K562 (cell line): ENCODE measurements around the gene TMEM89. TPM values are rescaled to one million over a fixed set of nuclear protein-coding genes. Genes with fewer than 3 reads are reported as not detected.

Experiments
- ATAC-seq: fragments of 200-7000 bp; cut with Tn5 transposase; 3 replicates; pipeline ENCODE4 v1.9.1; 2020; ENCODE audit warnings: moderate library complexity
- BruUV-seq: library from RNA; stranded (reverse); fragments of 400-500 nt; replicated peaks from 2 replicates; lab custom pipeline; 2021; lab: Mats Ljungman, UMichigan
- CTCF ChIA-PET: fragments of 300-600 bp; formaldehyde crosslinking; extraction: SDS; loops from one replicate; lab custom pipeline; 2021; ENCODE audit warnings: low intra/inter-chr PET ratio; lab: Yijun Ruan, JAX
- POLR2A ChIA-PET: fragments of 300-600, 350-650 bp; sonication (Branson Sonifier 250); formaldehyde crosslinking; extraction: SDS; loops from one replicate; lab custom pipeline; 2021; ENCODE audit warnings: antibody characterized with exemption, inconsistent platforms; lab: Yijun Ruan, JAX
- DNase-seq, 4 experiments: peaks; one replicate each; pipeline versions ENCODE4 v3.0.0 to v3.0.0-alpha.2; 2011 to 2018; ENCODE audit warnings: low spot score in 3 of 4, mixed read lengths in 3 of 4; ENCODE audit errors: extremely low read depth in 1 of 4
- FAIRE-seq: peaks from 2 replicates; lab custom pipeline; 2011; peaks lifted over from hg19 to GRCh38; lab: Jason Lieb, UNC
- H2AFZ ChIP-seq: 2 replicates; pipeline ENCODE4 v1.6.0; 2011; ENCODE audit warnings: low read depth, low read length, control low read depth, inconsistent platforms
- H3K27ac ChIP-seq: fragments of 200-600 bp; 3 replicates; pipeline ENCODE4 v1.8.0; 2011; ENCODE audit warnings: low read depth, mild to moderate bottlenecking, control low read depth, inconsistent platforms, low read length, moderate library complexity, mixed read lengths; ENCODE audit errors: extremely low read depth
- H3K27me3 ChIP-seq, 2 experiments: fragments of 300-600 bp in 1 of 2; 2 replicates in 1 of 2; 3 replicates in 1 of 2; pipeline versions ENCODE4 v1.6.0 to v1.8.0; 2011; ENCODE audit warnings: inconsistent platforms in 2 of 2, low read length in 2 of 2, mild to moderate bottlenecking in 1 of 2, mixed read lengths in 1 of 2, moderate library complexity in 1 of 2; ENCODE audit not compliant: control insufficient read depth in 2 of 2, insufficient read depth in 2 of 2
- H3K36me3 ChIP-seq: fragments of 300-600 bp; 3 replicates; pipeline ENCODE4 v1.8.0; 2011; ENCODE audit warnings: mild to moderate bottlenecking, low read length, inconsistent platforms; ENCODE audit not compliant: control insufficient read depth, insufficient read depth
- H3K4me1 ChIP-seq, 2 experiments: fragments of 200-600 bp in 1 of 2; replicated peaks in 1 of 2; 2 replicates in 1 of 2; 3 replicates in 1 of 2; pipeline versions ENCODE4 v1.5.1 to v1.8.0; 2011; ENCODE audit warnings: inconsistent platforms in 2 of 2, low read length in 2 of 2, mild to moderate bottlenecking in 1 of 2, mixed read lengths in 1 of 2, moderate library complexity in 1 of 2; ENCODE audit not compliant: control insufficient read depth in 2 of 2, insufficient read depth in 2 of 2
- H3K4me2 ChIP-seq: 2 replicates; pipeline ENCODE4 v1.6.1; 2011; ENCODE audit warnings: low read length, control low read depth, inconsistent platforms, mixed read lengths; ENCODE audit not compliant: insufficient read depth
- H3K4me3 ChIP-seq: fragments of 200-600 bp; sonication (generic), shearing (Covaris generic); 2 replicates; pipeline ENCODE4 v1.5.1; 2016; ENCODE audit warnings: control low read depth, inconsistent platforms
- H3K79me2 ChIP-seq: fragments of 200-600 bp; 3 replicates; pipeline ENCODE4 v1.8.0; 2011; ENCODE audit warnings: low read length, inconsistent platforms; ENCODE audit not compliant: control insufficient read depth, insufficient read depth
- H3K9ac ChIP-seq, 2 experiments: 2 replicates each; pipeline versions ENCODE4 v1.6.0 to v1.6.1; 2011; ENCODE audit warnings: low read depth in 2 of 2, low read length in 2 of 2, control low read depth in 1 of 2, inconsistent platforms in 1 of 2, mild to moderate bottlenecking in 1 of 2, mixed read lengths in 1 of 2; ENCODE audit not compliant: insufficient read depth in 1 of 2
- H3K9me1 ChIP-seq: one replicate; pipeline ENCODE4 v1.6.0; 2011; ENCODE audit warnings: inconsistent platforms, mild to moderate bottlenecking, low read length, moderate library complexity; ENCODE audit not compliant: control insufficient read depth, insufficient read depth
- H3K9me3 ChIP-seq: replicated peaks from 2 replicates; pipeline ENCODE4 v1.5.1; 2011; ENCODE audit warnings: low read depth, low read length, inconsistent platforms; ENCODE audit not compliant: control insufficient read depth, insufficient read depth
- H4K20me1 ChIP-seq: replicated peaks from 2 replicates; pipeline ENCODE4 v1.6.1; 2011; ENCODE audit warnings: low read length, inconsistent platforms, mixed read lengths; ENCODE audit not compliant: control insufficient read depth, insufficient read depth
- GATA2 ChIP-seq: sonication (generic); formaldehyde crosslinking; IDR thresholded peaks from 2 replicates; pipeline ENCODE4 v1.4.0; 2020; ENCODE audit warnings: mild to moderate bottlenecking, missing genetic modification reagents
- GTF2A2 ChIP-seq: IDR thresholded peaks from 2 replicates; pipeline ENCODE4 v1.6.1; 2016; ENCODE audit warnings: mild to moderate bottlenecking, missing genetic modification characterization, missing compliant biosample characterization
- POLR2AphosphoS2 ChIP-seq: IDR thresholded peaks from 2 replicates; pipeline ENCODE4 v1.6.1; 2012; ENCODE audit warnings: low read length, improper control_type of control experiment
- PPARD ChIP-seq: fragments of 250-450 bp; sonication (Bioruptor Pico); IDR thresholded peaks from 2 replicates; pipeline ENCODE4 v1.8.0; 2022; ENCODE audit warnings: inconsistent platforms, mild to moderate bottlenecking, moderate library complexity
- PTRF ChIP-seq: fragments of 450-650 bp; IDR thresholded peaks from 2 replicates; pipeline ENCODE4 v1.6.1; 2016; ENCODE audit warnings: mild to moderate bottlenecking, missing genetic modification characterization, missing compliant biosample characterization
- ZNF184 ChIP-seq: sonication (generic); formaldehyde crosslinking; IDR thresholded peaks from 2 replicates; pipeline ENCODE4 v1.5.0; 2020; ENCODE audit warnings: missing genetic modification reagents
- ZNF699 ChIP-seq: fragments of 250-450 bp; sonication (Bioruptor Pico); IDR thresholded peaks from 2 replicates; pipeline ENCODE4 v1.8.0; 2021; ENCODE audit warnings: mild to moderate bottlenecking, moderate library complexity; ENCODE audit not compliant: insufficient replicate concordance
- WGBS: fragments of 100-300 bp; shearing (Covaris generic); methylation state at CpG from one replicate; pipeline ENCODE4 v1.1.6; 2016; ENCODE audit warnings: low coverage, mixed read lengths; ENCODE audit not compliant: insufficient coverage; ENCODE audit errors: missing lambda C conversion rate; 5-methylcytosine and 5-hydroxymethylcytosine counted together
- in situ Hi-C: fragments of 300-500 bp; cut with MboI; formaldehyde crosslinking; loops from 4 replicates; pipeline ENCODE4 v1.15.0; 2018; ENCODE audit warnings: inconsistent platforms, mixed read lengths
- intact Hi-C: fragments of 100-400 bp; cut with micrococcal nuclease; formaldehyde crosslinking; loops from 2 replicates; pipeline ENCODE4 v1.14.2; 2022
- polyA plus RNA-seq, 8 experiments: library from polyadenylated mRNA; depleted of rRNA in 4 of 8; stranded (reverse) in 5 of 8; unstranded in 3 of 8; fragments of >200 nt; fragmentation: Nextera tagmentation in 2 of 8; fragmentation: Illumina TruSeq in 1 of 8; extraction: Ambion mirVana in 2 of 8; extraction: Trizol in 1 of 8; gene quantifications; 2 replicates each; pipeline versions ENCODE4 v1.2.1 to v1.2.3, GENCODE V29; 2011 to 2014; ENCODE audit warnings: inconsistent platforms in 1 of 8, missing spikeins in 1 of 8
- total RNA-seq, 7 experiments: library from RNA; depleted of rRNA in 6 of 7; stranded (reverse); fragments of >200 nt in 6 of 7; fragmentation: Illumina TruSeq in 2 of 7; extraction: Trizol in 2 of 7; gene quantifications; 2 replicates each; pipeline versions ENCODE4 v1.2.1 to v1.2.3, GENCODE V29; 2011 to 2021; ENCODE audit warnings: low replicate concordance in 1 of 7
- TF ChIP-seq, protein P1 (sequence below): IDR thresholded peaks from 2 replicates; pipeline ENCODE4 v1.6.1; 2011; ENCODE audit not compliant: insufficient read length; ENCODE audit errors: extremely low read depth
- TF ChIP-seq, protein P2 (sequence below), 3 experiments: IDR thresholded peaks in 2 of 3; conservative IDR thresholded peaks in 1 of 3; 2 replicates each; pipeline ENCODE4 v1.5.1; 2011 to 2012; ENCODE audit warnings: low read length in 3 of 3, mild to moderate bottlenecking in 3 of 3, control low read depth in 2 of 3, improper control_type of control experiment in 1 of 3, inconsistent platforms in 1 of 3, low read depth in 1 of 3, mixed read lengths in 1 of 3, moderate library complexity in 1 of 3; ENCODE audit not compliant: insufficient read depth in 2 of 3

TMEM89 gene
- total and polyA plus RNA-seq, 9 of the 15 experiments (the other 6 are each of a cell fraction or from before 2014, with no cell fraction given): not detected

DNA sequence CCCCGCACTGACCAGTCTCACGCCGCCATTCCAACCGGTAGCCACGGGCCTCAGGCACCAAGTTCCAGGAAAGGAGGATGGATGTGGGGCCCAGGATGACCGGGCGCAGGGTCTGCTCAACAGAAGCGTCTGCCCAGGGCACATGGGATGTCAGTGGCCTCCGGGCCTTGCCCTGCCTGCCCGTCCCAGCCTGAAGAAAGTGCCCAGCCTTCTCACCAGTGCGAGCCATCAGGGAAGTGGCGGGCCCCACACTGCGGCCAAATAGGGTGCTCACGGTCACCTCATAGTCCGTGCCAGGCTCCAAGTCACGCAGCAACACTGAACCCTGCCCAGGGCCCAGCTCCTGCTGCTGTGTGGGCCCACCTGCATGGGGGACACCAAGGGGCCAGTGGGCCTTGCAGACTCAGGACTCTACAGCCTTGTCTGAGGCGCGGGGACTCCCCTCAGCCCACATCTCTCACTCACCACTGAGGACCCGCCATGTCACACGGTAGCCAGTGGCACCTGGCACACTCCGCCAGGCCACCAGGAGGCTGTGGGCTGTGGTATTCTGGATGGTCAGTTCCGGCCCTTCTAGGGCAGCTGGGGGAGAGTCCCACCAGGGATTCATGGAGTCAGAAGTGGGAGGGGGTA is 29.6 kb downstream of the TMEM89 start (continued):
- TF ChIP-seq ZNF184 (no peak), PPARD (CRISPR knock-in tag) (no peak), ZNF699 (no peak), GTF2A2 (tag) (no peak)
- TF ChIP-seq, protein P1, sequence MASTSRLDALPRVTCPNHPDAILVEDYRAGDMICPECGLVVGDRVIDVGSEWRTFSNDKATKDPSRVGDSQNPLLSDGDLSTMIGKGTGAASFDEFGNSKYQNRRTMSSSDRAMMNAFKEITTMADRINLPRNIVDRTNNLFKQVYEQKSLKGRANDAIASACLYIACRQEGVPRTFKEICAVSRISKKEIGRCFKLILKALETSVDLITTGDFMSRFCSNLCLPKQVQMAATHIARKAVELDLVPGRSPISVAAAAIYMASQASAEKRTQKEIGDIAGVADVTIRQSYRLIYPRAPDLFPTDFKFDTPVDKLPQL: no peak
- TF ChIP-seq, all 486 proteins: peak for 0

DNA sequence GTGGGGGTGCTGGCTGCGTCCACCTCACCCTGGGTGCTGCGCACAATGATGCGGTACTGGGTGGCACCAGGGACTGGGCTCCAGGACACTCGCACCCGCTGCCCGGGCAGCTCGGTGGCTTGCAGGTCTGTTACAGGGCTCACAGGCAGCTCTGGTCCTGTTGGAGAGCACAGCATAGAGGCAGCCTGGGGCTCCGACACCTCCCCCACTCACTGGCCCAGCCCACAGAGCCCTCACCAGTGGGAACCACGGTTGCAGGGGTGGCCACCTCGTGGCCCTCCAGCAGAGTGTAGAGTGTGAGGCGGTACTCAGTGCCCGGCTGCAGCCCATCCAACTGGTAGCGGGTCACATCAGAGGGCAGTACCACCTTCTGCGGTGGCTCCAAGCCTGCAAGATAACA is 30.1 kb downstream of the TMEM89 start:
- H3K27me3 ChIP-seq: peaks cover 0 to 31% of the 10 kb centered on the region in 2 experiments; a peak in 3 of 5 replicates
- no peak overlapping the region for H2AFZ ChIP-seq
- 25% methylated on average over 13 of the region's 14 CpGs for WGBS
- no peak overlapping the region for H3K4me2 ChIP-seq
- CTCF ChIA-PET: no interaction called here
- DNase-seq (peak in 2 of 4 experiments; percentile 28 to 29), FAIRE-seq (no peak), ATAC-seq (0 out of 3 replicates have a peak, but pooled peaks have one; percentile 14)
- peak overlapping the region in 1 of 2 experiments; percentile 45; a peak in 1 of 4 replicates for H3K9ac ChIP-seq
- H3K27ac ChIP-seq: no peak overlapping the region
- in situ Hi-C loops (no loop called here), intact Hi-C loops (no loop called here)
- H3K9me1 ChIP-seq: no peaks in the 10 kb centered on the region
- peaks cover 12 to 45% of the 10 kb centered on the region in 2 experiments; a peak in 4 of 5 replicates for H3K4me1 ChIP-seq
- H3K36me3 ChIP-seq: no peaks in the 10 kb centered on the region
- no peaks in the 10 kb centered on the region; the same call in 1 of the 2 replicates for H4K20me1 ChIP-seq
- H3K79me2 ChIP-seq: no peaks in the 10 kb centered on the region
- TF ChIP-seq PTRF (tag): no peak
- no peak for TF ChIP-seq POLR2AphosphoS2
- no peak for TF ChIP-seq GATA2
- TF ChIP-seq, protein P2, sequence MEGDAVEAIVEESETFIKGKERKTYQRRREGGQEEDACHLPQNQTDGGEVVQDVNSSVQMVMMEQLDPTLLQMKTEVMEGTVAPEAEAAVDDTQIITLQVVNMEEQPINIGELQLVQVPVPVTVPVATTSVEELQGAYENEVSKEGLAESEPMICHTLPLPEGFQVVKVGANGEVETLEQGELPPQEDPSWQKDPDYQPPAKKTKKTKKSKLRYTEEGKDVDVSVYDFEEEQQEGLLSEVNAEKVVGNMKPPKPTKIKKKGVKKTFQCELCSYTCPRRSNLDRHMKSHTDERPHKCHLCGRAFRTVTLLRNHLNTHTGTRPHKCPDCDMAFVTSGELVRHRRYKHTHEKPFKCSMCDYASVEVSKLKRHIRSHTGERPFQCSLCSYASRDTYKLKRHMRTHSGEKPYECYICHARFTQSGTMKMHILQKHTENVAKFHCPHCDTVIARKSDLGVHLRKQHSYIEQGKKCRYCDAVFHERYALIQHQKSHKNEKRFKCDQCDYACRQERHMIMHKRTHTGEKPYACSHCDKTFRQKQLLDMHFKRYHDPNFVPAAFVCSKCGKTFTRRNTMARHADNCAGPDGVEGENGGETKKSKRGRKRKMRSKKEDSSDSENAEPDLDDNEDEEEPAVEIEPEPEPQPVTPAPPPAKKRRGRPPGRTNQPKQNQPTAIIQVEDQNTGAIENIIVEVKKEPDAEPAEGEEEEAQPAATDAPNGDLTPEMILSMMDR (IDR thresholded peaks at IDR 0.05 in 2 of 3, conservative IDR thresholded peaks at IDR 0.05 in 1 of 3; ENCODE audit: insufficient read depth in 2 of 3, low read depth in 1 of 3, low read length in 3 of 3): 0 out of 6 replicates have a peak, but pooled peaks of 1 of the 3 experiments have one; percentile 8
- no peak overlapping the region for H3K4me3 ChIP-seq
- POLR2A ChIA-PET: interaction anchor here (0.6 kb wide), 2 partner anchors 22 to 155 kb away, joined by 3 read pairs; no protein-coding TSS in a partner anchor
- BruUV-seq: no TSS peak
- no peaks in the 10 kb centered on the region for H3K9me3 ChIP-seq
